Upper lobe of left lung (tissue), 4 donors: ENCODE results near the gene EFCC1.

ENCODE experiments used
- POLR2A ChIP-seq, 4 donors: fragments of 450-650 bp; IDR thresholded peaks; one replicate each; pipeline ENCODE4 v1.5.1; 2016 to 2017; ENCODE audit warnings: antibody characterized with exemption in 4 of 4, mild to moderate bottlenecking in 2 of 4
- POLR2AphosphoS5 ChIP-seq, 2 donors: sonication (generic); formaldehyde crosslinking; IDR thresholded peaks; one replicate each; pipeline ENCODE4 v1.5.1; 2017; ENCODE audit warnings: antibody characterized with exemption in 2 of 2
- TF ChIP-seq, protein P1 (sequence below), 6 experiments: fragments of 450-650 bp in 4 of 6; fragments of 200-600 bp in 2 of 6; sonication (generic) in 2 of 6; IDR thresholded peaks; one replicate each; pipeline ENCODE4 v1.5.1; 2016 to 2019; ENCODE audit warnings: antibody characterized with exemption in 6 of 6

DNA sequence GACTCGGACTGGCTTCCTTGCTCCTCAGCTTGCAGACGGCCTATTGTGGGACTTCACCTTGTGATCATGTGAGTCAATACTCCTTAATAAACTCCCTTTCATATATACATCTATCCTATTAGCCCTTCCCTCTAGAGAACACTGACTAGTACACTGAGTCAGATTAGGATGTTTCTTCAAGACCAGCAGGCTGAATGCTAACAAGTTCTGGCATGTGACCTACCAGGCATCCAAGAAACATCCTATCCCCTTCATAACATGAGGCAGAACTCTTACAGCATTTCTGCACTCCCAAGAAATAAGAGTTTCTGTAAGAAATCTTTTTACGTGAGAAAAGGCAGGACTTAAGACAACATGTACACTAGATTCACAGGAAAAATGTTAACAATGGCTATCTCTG, 16.5 kb upstream of the EFCC1 start:
- TF ChIP-seq POLR2AphosphoS5 (IDR thresholded peaks at IDR 0.05), result no peak
- TF ChIP-seq, protein P1, sequence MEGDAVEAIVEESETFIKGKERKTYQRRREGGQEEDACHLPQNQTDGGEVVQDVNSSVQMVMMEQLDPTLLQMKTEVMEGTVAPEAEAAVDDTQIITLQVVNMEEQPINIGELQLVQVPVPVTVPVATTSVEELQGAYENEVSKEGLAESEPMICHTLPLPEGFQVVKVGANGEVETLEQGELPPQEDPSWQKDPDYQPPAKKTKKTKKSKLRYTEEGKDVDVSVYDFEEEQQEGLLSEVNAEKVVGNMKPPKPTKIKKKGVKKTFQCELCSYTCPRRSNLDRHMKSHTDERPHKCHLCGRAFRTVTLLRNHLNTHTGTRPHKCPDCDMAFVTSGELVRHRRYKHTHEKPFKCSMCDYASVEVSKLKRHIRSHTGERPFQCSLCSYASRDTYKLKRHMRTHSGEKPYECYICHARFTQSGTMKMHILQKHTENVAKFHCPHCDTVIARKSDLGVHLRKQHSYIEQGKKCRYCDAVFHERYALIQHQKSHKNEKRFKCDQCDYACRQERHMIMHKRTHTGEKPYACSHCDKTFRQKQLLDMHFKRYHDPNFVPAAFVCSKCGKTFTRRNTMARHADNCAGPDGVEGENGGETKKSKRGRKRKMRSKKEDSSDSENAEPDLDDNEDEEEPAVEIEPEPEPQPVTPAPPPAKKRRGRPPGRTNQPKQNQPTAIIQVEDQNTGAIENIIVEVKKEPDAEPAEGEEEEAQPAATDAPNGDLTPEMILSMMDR (IDR thresholded peaks at IDR 0.05), result no peak
- TF ChIP-seq POLR2A (IDR thresholded peaks at IDR 0.05), result no peak
